HepG2 (cell line): ENCODE results near the gene JMJD6. TPM values are rescaled to one million over a fixed set of nuclear protein-coding genes. Genes with fewer than 3 reads are reported as not detected.

Source experiments
- AHR ChIP-seq: IDR thresholded peaks from 2 replicates; pipeline ENCODE4 v1.6.1; 2018; ENCODE audit warnings: missing genetic modification reagents, missing compliant biosample characterization
- CHCHD3 ChIP-seq: sonication (generic); formaldehyde crosslinking; IDR thresholded peaks from 2 replicates; pipeline ENCODE4 v1.8.0; 2022; ENCODE audit warnings: mild to moderate bottlenecking, missing genetic modification reagents, moderate library complexity
- HHEX ChIP-seq: IDR thresholded peaks from 2 replicates; pipeline ENCODE4 v1.6.1; 2016; ENCODE audit warnings: control low read depth
- HINFP ChIP-seq: sonication (generic); formaldehyde crosslinking; IDR thresholded peaks from 2 replicates; pipeline ENCODE4 v1.4.0; 2020; ENCODE audit warnings: low read depth, mild to moderate bottlenecking, missing genetic modification reagents
- HMG20B ChIP-seq: conservative IDR thresholded peaks from 2 replicates; pipeline ENCODE4 v1.6.1; 2016; ENCODE audit warnings: missing genetic modification reagents, missing compliant biosample characterization
- HNRNPK ChIP-seq: fragments of 200-400 bp; formaldehyde crosslinking; IDR thresholded peaks from 2 replicates; pipeline ENCODE4 v1.6.1; 2018; ENCODE audit warnings: low read length, low read depth, moderate library complexity, mild to moderate bottlenecking; ENCODE audit not compliant: poor library complexity, severe bottlenecking
- KDM4B ChIP-seq: sonication (generic); formaldehyde crosslinking; IDR thresholded peaks from 2 replicates; pipeline ENCODE4 v1.4.0; 2020; ENCODE audit warnings: missing genetic modification reagents
- KMT2A ChIP-seq: sonication (generic); formaldehyde crosslinking; IDR thresholded peaks from 2 replicates; pipeline ENCODE4 v1.4.0; 2020; ENCODE audit warnings: missing genetic modification reagents
- LBX2 ChIP-seq: sonication (generic); formaldehyde crosslinking; IDR thresholded peaks from 2 replicates; pipeline ENCODE4 v1.5.0; 2020; ENCODE audit warnings: missing genetic modification reagents, mild to moderate bottlenecking, borderline replicate concordance
- ONECUT2 ChIP-seq: sonication (generic); formaldehyde crosslinking; IDR thresholded peaks from 2 replicates; pipeline ENCODE4 v1.4.0; 2020; ENCODE audit warnings: missing genetic modification reagents
- PRMT3 ChIP-seq: sonication (generic); formaldehyde crosslinking; IDR thresholded peaks from 2 replicates; pipeline ENCODE4 v1.8.1; 2022; ENCODE audit warnings: low read depth, mild to moderate bottlenecking, moderate library complexity, missing genetic modification reagents, borderline replicate concordance
- PTBP1 ChIP-seq: fragments of 200-400 bp; formaldehyde crosslinking; IDR thresholded peaks from 2 replicates; pipeline ENCODE4 v1.6.1; 2018; ENCODE audit warnings: low read length, low read depth; ENCODE audit not compliant: poor library complexity, severe bottlenecking
- THAP8 ChIP-seq: sonication (generic); formaldehyde crosslinking; IDR thresholded peaks from 2 replicates; pipeline ENCODE4 v1.5.1; 2020; ENCODE audit warnings: missing genetic modification reagents, mild to moderate bottlenecking, borderline replicate concordance
- ZBED4 ChIP-seq: sonication (generic); formaldehyde crosslinking; IDR thresholded peaks from 2 replicates; pipeline ENCODE4 v1.4.0; 2020; ENCODE audit warnings: missing genetic modification reagents, borderline replicate concordance
- ZBTB21 ChIP-seq: sonication (generic); formaldehyde crosslinking; IDR thresholded peaks from 2 replicates; pipeline ENCODE4 v1.4.0; 2020; ENCODE audit warnings: missing genetic modification reagents
- ZNF282 ChIP-seq: fragments of 450-650 bp; IDR thresholded peaks from 2 replicates; pipeline ENCODE4 v1.6.1; 2018; ENCODE audit not compliant: partially characterized antibody
- ZNF430 ChIP-seq: sonication (generic); formaldehyde crosslinking; IDR thresholded peaks from 2 replicates; pipeline ENCODE4 v1.9.0; 2021; ENCODE audit warnings: mild to moderate bottlenecking, missing genetic modification reagents
- ZNF660 ChIP-seq: sonication (generic); formaldehyde crosslinking; IDR thresholded peaks from 2 replicates; pipeline ENCODE4 v1.5.1; 2020; ENCODE audit warnings: mild to moderate bottlenecking, low read depth, missing genetic modification reagents, borderline replicate concordance
- ZNF776 ChIP-seq: sonication (generic); formaldehyde crosslinking; IDR thresholded peaks from 2 replicates; pipeline ENCODE4 v1.4.0; 2020; ENCODE audit warnings: mild to moderate bottlenecking, missing genetic modification reagents
- polyA plus RNA-seq, 8 experiments: library from polyadenylated mRNA; depleted of rRNA in 3 of 8; stranded (reverse) in 7 of 8; unstranded in 1 of 8; fragments of >200 nt; fragmentation: Illumina TruSeq in 4 of 8; extraction: Trizol in 4 of 8; gene quantifications; 2 replicates each; pipeline versions ENCODE4 v1.2.1 to v1.2.3, GENCODE V29; 2011 to 2016; ENCODE audit warnings: low read depth in 4 of 8, missing spikeins in 1 of 8, mixed read lengths in 1 of 8; ENCODE audit not compliant: insufficient read depth in 1 of 8
- total RNA-seq, 5 experiments: library from RNA; depleted of rRNA; stranded (reverse); fragments of >200 nt; fragmentation: Illumina TruSeq; extraction: Trizol; gene quantifications; 2 replicates each; pipeline ENCODE4 v1.2.3, GENCODE V29; 2016; ENCODE audit warnings: low read depth in 1 of 5
- TF ChIP-seq, protein P1 (sequence below): sonication (generic); formaldehyde crosslinking; IDR thresholded peaks from 2 replicates; pipeline ENCODE4 v1.8.0; 2022; ENCODE audit warnings: missing genetic modification reagents, mild to moderate bottlenecking, inconsistent platforms, borderline replicate concordance
- TF ChIP-seq, protein P2 (sequence below): sonication (generic); formaldehyde crosslinking; IDR thresholded peaks from 2 replicates; pipeline ENCODE4 v1.4.0; 2020; ENCODE audit warnings: missing genetic modification reagents; ENCODE audit errors: not compliant biosample characterization

Gene JMJD6
- total and polyA plus RNA-seq, 2 of the 13 experiments (the other 11 are each of a cell fraction or from before 2014, with no cell fraction given), result 33.6 to 41.0 TPM

- TF ChIP-seq THAP8 (CRISPR knock-in tag) (no peak; the same call in 1 of the 2 replicates), ZNF660 (CRISPR knock-in tag) (no peak), LBX2 (CRISPR knock-in tag) (no peak), HINFP (CRISPR knock-in tag) (no peak), CHCHD3 (CRISPR knock-in tag) (peak; percentile 48; the same call in 1 of the 2 replicates), ZNF430 (CRISPR knock-in tag) (peak; percentile 83), ZBTB21 (CRISPR knock-in tag) (no peak; the same call in 1 of the 2 replicates), ZBED4 (CRISPR knock-in tag) (peak; percentile 51; the same call in 1 of the 2 replicates), HMG20B (CRISPR knock-in tag) (no peak), PTBP1 (no peak), ONECUT2 (CRISPR knock-in tag) (no peak), HHEX (CRISPR knock-in tag) (no peak), AHR (no peak), KMT2A (CRISPR knock-in tag) (peak; percentile 79), ZNF282 (no peak), KDM4B (CRISPR knock-in tag) (peak; percentile 29; the same call in 1 of the 2 replicates), ZNF776 (CRISPR knock-in tag) (peak; percentile 14; the same call in 1 of the 2 replicates), HNRNPK (peak; percentile 70), PRMT3 (CRISPR knock-in tag) (no peak)
- TF ChIP-seq, protein P1, sequence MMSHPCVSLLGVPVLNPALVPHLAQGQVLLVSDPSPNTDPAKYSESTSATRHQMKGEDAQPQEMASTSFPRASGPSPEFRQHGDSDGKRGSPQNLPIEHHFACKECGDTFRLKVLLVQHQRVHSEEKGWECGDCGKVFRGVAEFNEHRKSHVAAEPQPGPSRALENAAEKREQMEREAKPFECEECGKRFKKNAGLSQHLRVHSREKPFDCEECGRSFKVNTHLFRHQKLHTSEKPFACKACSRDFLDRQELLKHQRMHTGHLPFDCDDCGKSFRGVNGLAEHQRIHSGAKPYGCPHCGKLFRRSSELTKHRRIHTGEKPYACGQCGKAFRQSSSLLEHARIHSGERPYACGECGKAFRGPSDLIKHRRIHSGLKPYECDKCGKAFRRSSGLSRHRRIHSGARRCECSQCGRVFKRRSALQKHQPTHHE (CRISPR knock-in tag), result no peak
- TF ChIP-seq, protein P2, sequence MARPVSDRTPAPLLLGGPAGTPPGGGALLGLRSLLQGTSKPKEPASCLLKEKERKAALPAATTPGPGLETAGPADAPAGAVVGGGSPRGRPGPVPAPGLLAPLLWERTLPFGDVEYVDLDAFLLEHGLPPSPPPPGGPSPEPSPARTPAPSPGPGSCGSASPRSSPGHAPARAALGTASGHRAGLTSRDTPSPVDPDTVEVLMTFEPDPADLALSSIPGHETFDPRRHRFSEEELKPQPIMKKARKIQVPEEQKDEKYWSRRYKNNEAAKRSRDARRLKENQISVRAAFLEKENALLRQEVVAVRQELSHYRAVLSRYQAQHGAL, result no peak
Measured at GRCh38 chr17:76726231-76726775, at the start of gene JMJD6 (continued).
